SIG-M5 treated with dmso at 0.1 percent for 504 hours (cell line): Measurements from ENCODE around the gene TNPO3.
"Not testable (repeated sequence)": the region's sequence is repeated elsewhere in the genome, so short reads cannot be mapped to it uniquely, and the experiment has no call there.

Experiments
- DNase-seq: peaks from one replicate; lab custom pipeline; 2025; ENCODE audit not compliant: unreplicated experiment; lab: John Stamatoyannopoulos, UW

Gene TNPO3

DNA sequence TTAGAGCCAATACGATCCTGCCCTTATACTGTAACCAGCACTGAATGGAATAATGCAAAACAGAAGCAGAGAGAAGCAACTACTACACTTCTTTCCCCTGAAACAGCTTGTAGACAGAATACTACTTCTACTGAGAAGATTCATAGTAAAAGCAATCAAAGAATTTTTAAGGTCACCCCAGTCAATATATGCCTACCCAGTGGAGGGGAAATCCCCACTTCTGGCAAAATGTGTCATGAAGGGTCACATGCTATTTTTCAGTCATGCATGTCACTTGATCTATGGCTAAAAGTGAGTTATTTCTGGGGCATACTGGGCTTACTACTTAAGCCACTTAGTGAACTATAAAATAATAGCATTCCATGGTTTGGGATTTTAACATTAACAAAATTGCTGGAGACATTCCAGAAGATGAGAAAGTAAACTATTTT lies 91.6 kb downstream of the TNPO3 start:
- no peak for DNase-seq

DNA sequence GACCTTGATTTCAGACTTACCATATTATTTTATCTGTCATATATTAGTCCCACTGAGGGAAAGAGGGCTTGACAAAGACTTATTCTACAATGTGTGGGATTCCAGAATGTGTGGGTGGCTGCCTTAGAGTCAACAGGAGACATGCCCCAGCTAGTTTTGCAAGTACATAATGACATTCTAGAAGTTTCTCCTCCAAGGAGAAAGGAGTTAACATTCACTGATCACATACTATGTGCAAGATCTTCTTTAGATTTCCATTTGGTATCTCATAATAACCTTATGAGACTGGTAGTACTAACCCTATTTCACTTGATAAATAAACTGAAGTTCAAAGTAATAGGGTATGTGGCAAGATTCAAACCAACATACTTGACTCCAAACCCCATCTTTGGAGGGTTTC lies 92.0 kb downstream of the TNPO3 start:
- DNase-seq: no peak

DNA sequence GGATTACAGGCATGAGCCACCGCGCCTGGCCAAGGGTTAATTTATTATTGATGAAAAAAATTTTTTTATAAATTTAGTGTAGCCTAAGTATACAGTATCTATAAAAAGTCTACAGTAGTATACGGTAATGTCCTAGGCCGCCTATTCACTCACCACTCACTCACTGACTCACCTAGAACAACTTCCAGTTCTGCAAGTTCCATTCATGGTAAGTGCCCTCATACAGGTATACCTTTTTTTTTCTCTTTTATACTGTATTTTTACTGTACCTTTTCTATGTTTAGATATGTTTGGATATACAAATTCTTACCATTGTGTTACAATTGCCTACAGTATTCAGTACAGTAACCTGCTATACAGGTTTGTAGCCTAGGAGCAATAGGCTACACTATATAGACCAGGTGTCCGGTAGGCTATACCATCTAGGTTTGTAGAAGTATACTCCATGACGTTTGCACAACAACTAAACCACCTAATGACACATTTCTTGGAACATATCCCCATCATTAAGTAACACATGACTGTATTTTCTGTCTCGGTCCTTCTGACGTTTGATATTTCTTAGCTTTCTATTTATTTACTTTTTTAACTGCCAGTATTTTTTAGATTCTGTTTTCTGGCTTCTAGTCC lies 93.8 kb downstream of the TNPO3 start:
- no peak for DNase-seq

DNA sequence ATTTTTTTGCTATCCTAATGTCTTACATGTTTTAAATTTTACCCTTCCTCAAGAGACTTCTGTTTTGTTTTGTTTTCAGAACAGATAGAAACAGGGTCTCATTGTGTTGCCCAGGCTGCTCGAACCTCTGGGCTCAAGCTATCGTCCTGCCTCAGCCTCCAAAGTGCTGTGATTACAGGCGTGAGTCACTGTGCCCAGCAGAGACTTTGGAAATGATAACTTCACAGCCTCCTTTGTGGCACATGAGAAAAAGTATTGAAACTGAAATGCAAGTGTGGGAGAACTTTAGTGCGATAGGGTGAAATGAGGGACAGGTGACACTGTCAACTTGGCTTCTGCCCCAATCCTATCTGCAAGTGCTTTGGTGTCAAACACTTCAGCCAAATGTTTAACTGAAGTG lies 95.6 kb downstream of the TNPO3 start:
- no peak for DNase-seq

DNA sequence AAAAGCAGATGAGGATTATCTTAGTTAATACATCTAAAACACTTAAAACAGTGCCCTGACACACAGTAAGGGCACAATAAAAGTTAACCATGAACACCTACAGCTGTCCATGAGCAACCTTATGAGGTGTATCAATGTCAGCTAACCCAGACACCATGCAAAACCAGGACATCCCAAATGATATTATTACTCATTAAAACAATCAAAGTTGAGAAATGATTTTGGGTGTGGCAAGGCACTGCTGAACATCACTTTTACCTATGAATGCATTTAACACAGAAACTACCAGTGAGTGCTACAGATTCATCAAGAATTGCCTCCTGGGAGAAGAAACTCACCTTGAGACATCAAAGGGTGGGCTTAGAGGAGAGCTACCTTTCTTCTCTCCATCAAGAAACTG lies 98.9 kb downstream of the TNPO3 start:
- DNase-seq: no peak

DNA sequence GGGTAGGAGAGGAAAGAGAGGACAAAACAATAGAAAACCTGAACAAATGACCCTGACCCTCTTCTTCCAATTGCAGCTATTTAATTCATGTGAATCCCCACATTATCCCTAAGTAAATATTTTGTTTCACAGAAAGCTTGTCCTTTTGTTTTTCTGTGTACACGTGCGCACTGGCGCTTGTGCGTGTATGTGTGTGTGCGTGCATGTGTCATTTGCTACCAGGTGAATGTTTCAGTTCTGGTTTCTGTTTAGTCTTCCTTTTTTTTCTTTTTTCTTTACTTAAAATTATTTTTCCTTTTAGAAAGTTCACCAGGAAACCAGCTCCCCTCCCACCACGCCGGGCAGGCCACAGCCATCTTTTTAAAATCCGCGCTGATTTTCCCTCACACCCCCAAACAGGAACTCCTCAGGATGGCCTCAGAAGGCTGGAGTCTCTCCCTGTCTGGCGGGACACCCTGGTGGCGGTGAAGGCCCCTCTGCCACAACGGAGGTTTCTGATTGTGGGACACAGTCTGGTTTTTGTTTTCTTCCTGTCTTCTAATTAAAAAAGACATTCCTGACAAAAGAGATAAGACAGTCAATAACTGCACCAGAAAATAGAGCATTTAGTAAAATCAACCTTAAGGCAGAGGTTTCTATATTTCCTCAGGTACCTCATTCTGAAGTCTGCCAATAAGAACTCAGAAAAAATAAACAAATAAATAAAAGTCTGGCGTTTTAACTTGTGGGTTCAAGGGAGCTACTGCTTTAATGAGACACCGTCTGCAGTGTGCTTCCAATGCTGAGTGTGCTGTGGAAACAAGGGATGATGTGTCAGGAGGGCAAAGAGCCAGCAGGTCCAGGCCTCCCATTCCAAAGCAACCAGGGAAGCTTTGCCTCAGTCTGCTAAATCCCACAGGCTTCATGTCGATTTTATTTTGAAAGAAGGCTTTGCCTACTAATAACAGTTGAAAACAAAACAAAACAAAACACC lies 99.8 kb downstream of the TNPO3 start:
- DNase-seq: no peak

DNA sequence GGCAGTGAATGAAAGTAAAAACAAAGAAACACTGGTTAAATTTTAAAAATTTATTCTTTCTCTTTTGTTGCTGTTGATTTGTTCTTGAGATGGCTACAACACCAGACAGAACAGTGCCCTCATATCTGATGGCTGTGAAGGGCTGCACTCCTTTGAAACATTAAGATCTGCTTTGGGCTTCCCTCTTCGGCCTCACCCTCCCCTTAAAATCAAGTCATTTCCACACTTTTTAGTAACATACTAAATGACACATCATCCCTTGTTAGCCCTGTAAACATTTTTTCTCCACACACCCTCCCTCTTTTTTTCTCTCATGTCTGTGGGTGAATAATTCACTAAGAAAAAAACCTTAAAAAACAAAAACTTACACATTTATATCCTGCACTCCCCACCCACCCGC lies 100.8 kb downstream of the TNPO3 start:
- no peak for DNase-seq

DNA sequence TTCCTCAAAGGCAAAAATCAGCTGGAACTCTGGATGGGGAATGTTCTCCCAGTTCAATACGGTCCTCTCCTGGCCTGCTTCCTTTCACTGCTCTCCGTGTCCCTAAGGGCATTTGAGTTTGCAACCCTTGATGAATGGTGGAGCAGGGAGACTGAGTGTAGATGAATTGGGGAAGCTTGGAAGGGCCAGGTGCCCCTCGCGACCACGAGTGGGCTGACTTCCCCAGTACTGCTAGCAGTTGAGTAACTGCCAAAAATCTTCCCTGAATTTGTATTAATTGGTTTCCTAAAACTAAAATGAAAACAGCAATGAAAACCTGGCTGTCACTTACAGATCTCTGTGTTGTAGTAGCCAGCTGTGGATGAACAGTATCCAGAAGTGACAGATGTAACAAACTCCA lies 103.6 kb downstream of the TNPO3 start:
- no peak for DNase-seq

DNA sequence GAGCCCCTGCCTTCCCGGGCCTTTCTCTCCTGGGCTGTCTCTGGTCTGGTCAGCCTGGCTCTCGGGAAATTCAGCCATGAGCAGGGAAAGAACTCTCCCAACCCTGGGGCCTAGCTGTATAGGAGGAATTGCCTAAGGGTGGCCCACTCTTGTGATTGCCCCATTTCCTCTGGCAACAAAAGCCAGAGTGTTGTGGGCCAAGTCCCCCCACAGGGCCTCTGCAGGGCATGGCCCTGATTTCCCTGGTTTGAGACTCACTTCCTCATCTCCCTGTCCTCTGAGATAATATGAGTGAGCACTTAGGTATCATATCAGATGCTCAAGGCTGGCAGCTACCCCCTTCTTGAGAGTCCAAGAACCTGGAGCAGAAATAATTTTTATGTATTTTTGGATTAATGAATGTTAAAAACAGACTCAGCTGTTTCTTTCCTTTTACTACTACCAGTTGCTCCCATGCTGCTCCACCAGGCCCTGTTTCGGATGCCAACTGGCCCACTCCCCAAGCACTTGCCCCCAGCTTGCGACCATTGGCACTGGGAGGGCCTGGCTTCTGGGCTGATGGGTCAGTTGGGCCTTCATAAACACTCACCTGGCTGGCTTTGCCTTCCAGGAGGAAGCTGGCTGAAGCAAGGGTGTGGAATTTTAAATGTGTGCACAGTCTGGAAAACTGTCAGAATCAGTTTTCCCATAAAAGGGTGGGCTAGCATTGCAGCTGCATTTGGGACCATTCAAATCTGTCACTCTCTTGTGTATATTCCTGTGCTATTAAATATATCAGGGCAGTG lies 105.7 kb downstream of the TNPO3 start:
- peak; percentile 88 for DNase-seq

DNA sequence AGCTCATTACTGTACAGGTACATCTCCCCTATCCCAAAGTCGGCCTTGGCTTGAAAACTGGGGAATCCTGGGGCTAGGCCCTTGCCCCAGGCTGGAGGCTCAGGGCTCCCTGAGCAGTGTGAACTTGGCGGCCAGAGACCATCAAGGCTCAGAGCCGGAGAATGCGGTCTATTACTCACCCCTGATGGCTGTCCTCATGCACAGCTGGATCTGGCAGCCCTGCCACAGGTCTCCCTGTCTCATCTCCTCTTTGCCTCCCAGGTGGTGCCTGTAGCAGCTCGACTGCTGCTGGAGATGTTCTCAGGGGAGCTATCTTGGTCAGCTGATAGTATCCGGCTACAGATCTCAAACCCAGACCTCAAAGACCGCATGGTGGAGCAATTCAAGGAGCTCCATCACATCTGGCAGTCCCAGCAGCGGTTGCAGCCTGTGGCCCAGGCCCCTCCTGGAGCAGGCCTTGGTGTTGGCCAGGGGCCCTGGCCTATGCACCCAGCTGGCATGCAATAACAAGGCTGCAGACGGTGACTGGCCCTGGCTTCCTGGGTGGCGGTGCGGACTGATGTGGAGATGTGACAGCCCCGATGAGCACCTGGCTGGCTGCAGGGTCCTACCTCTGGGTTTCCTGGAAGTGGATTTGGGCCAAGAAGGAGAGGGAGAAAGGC lies 106.5 kb downstream of the TNPO3 start:
- peak; percentile 80 for DNase-seq

DNA sequence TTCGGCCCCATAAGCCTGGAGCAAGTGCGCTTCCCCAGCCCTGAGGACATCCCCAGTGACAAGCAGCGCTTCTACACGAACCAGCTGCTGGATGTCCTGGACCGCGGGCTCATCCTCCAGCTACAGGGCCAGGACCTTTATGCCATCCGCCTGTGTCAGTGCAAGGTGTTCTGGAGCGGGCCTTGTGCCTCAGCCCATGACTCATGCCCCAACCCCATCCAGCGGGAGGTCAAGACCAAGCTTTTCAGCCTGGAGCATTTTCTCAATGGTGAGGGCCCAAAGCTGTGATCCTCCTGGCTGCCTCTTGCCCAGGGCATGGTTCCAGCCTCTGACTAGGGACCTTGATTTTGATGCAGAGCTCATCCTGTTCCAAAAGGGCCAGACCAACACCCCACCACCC lies 107.1 kb downstream of the TNPO3 start:
- no peak for DNase-seq

DNA sequence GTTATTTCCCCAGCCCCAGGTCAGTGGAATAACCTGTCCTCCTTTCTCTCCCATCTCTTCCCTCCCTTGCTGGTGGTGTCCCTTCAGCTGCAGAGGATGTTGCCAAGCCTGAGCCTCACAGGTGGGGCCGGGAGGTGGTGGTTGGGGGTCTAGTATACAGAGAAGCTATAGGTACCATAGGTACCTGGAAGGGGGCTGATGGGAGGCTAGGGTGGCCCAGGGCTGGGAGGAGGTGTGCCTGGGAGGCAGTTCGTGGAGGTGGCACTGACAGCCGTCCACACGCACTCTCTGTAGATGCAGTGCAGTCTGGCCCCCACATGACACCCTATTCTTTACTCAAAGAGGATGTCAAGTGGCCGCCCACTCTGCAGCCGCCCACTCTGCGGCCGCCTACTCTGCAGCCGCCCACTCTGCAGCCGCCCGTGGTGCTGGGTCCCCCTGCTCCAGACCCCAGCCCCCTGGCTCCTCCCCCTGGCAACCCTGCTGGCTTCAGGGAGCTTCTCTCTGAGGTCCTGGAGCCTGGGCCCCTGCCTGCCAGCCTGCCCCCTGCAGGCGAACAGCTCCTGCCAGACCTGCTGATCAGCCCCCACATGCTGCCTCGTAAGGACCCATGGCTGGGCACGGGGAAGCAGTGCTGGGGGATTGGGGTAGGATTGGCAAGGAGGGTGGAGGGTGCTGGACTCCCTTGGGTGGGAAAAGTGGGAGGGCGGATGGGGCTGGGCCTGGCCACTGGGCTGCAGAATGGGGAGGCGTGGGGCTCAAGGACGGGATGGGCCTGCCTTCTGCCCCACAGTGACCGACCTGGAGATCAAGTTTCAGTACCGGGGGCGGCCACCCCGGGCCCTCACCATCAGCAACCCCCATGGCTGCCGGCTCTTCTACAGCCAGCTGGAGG lies 107.7 kb downstream of the TNPO3 start:
- DNase-seq: no peak

DNA sequence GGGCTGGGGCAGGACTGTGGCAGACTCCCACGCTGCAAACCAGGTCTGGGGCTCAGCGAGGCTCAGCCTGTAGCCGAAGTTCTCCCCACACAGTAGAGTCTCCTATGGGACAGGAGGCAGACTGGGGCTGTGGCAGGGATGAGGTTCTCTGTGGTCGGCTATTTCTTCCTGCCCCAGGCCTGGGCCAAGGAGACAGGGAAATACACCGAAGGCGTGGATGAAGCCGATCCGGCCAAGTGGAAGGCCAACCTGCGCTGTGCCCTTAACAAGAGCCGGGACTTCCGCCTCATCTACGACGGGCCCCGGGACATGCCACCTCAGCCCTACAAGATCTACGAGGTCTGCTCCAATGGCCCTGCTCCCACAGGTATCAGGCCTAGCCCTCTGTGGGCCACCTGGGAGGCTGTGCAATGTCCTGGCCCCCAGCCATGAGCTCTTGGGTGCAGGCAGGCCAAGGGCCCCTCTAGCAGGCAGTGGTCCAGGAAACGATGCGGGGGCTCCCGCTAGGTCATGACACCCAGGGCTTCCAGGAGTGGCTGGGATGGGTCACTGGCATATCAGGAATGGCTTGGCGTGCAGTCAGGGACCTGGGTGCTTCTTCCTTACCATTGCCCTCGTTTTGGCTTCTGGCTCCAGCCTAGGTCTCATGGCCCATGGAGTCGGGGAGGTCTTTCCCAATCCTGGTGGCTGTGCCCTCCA lies 109.1 kb downstream of the TNPO3 start:
- DNase-seq: no peak

DNA sequence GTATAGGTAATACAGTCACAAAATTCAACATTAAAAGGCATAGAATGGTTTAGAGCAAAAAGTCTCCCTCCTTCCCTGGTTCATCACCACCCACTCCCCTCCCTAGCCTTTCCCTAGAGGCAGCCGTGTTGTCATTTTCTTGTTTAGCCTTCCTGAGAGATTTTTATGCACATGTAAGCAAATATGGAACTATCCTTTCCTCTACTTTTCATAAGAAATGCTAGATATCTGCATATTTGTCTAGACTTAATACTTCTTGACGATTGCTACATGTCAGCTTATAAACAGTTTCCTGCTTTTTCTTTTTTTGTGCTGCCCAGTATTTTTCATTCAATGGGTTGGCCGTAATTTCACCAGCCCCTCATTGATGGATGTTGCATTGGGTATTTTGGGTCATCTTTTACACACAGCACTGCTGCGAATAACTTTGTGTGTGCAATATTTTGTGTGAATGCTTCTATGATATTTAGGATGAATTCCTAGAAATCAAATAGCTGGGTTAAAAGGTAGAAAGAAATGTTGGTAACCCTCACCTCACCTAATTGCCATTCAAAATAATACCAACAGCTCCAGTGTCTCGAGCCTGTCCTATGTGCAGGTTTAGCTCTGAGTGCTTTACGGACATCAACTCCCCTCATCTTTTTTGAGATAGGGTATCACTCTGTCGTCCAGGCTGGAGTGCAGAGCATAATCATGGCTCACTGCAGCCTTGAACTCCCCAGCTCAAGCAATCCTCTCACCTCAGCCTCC lies 110.2 kb downstream of the TNPO3 start:
- DNase-seq: no peak

DNA sequence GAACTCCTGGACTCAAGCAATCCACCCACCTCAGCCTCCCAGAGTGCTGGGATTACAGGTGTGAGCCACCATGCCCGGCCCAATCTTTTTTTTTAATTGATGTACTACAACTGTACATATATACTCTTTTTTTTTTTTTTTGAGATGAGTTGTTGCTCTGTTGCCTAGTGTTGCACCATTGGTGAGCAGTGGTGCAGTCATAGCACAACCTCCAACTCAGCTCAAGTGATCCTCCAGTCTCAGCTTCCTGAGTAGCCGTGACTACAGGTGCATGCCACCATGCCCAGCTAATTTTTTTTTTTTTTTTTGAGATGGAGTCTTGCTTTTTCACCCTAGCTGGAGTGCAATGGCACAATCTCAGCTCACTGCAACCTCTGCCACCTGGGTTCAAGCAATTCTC lies 111.7 kb downstream of the TNPO3 start:
- DNase-seq: not testable (repeated sequence)

DNA sequence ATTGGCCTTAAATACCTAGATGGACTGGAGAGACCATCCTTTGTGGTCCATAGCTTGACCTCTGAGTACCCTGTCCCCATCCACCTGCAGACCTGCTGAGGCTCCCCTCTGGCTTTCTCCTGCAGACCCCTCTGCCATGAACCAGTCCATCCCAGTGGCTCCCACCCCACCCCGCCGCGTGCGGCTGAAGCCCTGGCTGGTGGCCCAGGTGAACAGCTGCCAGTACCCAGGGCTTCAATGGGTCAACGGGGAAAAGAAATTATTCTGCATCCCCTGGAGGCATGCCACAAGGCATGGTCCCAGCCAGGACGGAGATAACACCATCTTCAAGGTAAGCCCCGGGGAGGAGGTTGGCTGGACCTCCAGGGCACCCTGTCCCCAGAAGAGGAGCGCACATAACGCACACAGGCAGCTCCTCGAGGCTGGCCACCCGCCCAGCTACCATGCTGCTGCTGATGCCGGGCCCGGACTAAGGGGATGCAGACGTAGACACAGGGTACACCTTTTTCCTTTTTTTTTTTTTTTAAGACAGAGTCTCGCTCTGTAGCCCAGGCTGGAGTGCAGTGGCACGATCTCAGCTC lies 112.9 kb downstream of the TNPO3 start:
- no peak for DNase-seq

DNA sequence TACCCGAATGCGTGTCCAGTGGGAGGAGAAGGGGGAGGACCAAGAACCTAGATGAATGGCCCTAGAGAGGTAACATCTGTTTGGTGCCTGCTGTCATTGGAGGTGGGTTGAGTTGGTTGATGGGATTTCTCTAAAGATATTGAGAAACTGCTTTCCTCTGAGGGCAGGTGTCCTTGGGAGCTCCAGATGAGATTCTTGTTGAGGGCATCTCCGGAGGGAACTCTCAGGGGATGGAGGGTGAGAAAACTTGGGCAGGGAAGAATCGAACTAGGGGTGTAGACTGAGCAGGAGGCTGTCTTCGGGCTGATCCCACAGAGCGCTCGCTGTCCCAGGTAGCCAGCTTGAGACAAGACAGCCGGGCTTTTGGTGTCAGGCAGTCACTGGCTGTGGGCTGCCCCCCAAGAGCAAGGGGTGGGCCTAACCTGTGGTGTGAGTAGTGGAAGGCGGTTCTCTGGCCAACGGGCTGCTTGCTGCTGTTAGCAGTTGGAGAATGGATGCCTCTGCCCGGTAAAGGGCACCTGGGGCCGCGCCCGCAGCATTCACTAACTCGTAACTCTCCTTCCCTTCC lies 113.5 kb downstream of the TNPO3 start:
- DNase-seq: no peak
